Mesenchymal stem cell (in vitro differentiated cells and primary cell): ENCODE data around the gene C16orf95.
A peak's percentile ranks its signal among the peaks of the same experiment; 100 is the strongest.

Experiments used
- DNase-seq: peaks from one replicate; pipeline ENCODE4 v3.0.0-alpha.2; 2013
- H2AFZ ChIP-seq: one replicate; pipeline ENCODE4 v1.6.1; 2013; ENCODE audit warnings: low read depth, mild to moderate bottlenecking, control low read depth, inconsistent platforms, low read length, moderate library complexity
- H2AK5ac ChIP-seq: 2 replicates; pipeline ENCODE4 v1.6.1; 2013; ENCODE audit warnings: low read length, moderate library complexity, mild to moderate bottlenecking, inconsistent platforms; ENCODE audit not compliant: severe bottlenecking
- H2BK120ac ChIP-seq: one replicate; pipeline ENCODE4 v1.6.1; 2013; ENCODE audit warnings: low read depth, mild to moderate bottlenecking, inconsistent platforms, low read length, moderate library complexity
- H2BK12ac ChIP-seq, 2 experiments: one replicate each; pipeline ENCODE4 v1.6.1; 2013; ENCODE audit warnings: inconsistent platforms in 2 of 2, low read length in 2 of 2, mild to moderate bottlenecking in 2 of 2, moderate library complexity in 2 of 2, control low read depth in 1 of 2
- H2BK15ac ChIP-seq: one replicate; pipeline ENCODE4 v1.6.1; 2013; ENCODE audit warnings: mild to moderate bottlenecking, low read depth, inconsistent platforms; ENCODE audit not compliant: poor library complexity, severe bottlenecking
- H2BK5ac ChIP-seq: 2 replicates; pipeline ENCODE4 v1.6.1; 2013; ENCODE audit warnings: low read depth, mild to moderate bottlenecking, low read length, control low read depth, inconsistent platforms; ENCODE audit not compliant: poor library complexity, severe bottlenecking
- H3K14ac ChIP-seq, 2 experiments: one replicate each; pipeline ENCODE4 v1.6.1; 2013; ENCODE audit warnings: inconsistent platforms in 2 of 2, low read length in 2 of 2, control low read depth in 1 of 2, mild to moderate bottlenecking in 1 of 2, moderate library complexity in 1 of 2
- H3K18ac ChIP-seq, 2 experiments: one replicate each; pipeline ENCODE4 v1.6.1; 2013; ENCODE audit warnings: inconsistent platforms in 2 of 2, low read length in 2 of 2, control low read depth in 1 of 2, low read depth in 1 of 2, mild to moderate bottlenecking in 1 of 2
- H3K23ac ChIP-seq, 2 experiments: one replicate each; pipeline ENCODE4 v1.6.1; 2013; ENCODE audit warnings: inconsistent platforms in 2 of 2, low read length in 2 of 2, mild to moderate bottlenecking in 2 of 2, moderate library complexity in 2 of 2, control low read depth in 1 of 2
- H3K27ac ChIP-seq: 2 replicates; pipeline ENCODE4 v1.5.1; 2013; ENCODE audit warnings: mild to moderate bottlenecking, moderate library complexity, low read length, control low read depth, inconsistent platforms; ENCODE audit not compliant: poor library complexity, severe bottlenecking
- H3K27me3 ChIP-seq, 2 experiments: 2 replicates each; pipeline versions ENCODE4 v1.6.1 to v1.7.0; 2013; ENCODE audit warnings: low read length in 2 of 2, mild to moderate bottlenecking in 2 of 2, moderate library complexity in 2 of 2, control low read depth in 1 of 2, inconsistent platforms in 1 of 2; ENCODE audit not compliant: control insufficient read depth in 1 of 2, insufficient read depth in 1 of 2
- H3K36me3 ChIP-seq, 2 experiments: 2 replicates each; pipeline versions ENCODE4 v1.6.1 to v1.7.0; 2013; ENCODE audit warnings: low read length in 2 of 2, control low read depth in 1 of 2, inconsistent platforms in 1 of 2, low read depth in 1 of 2, mild to moderate bottlenecking in 1 of 2; ENCODE audit not compliant: insufficient read depth in 2 of 2, control insufficient read depth in 1 of 2
- H3K4ac ChIP-seq, 2 experiments: one replicate each; pipeline ENCODE4 v1.6.1; 2013; ENCODE audit warnings: inconsistent platforms in 2 of 2, low read length in 2 of 2, mild to moderate bottlenecking in 2 of 2, moderate library complexity in 2 of 2, control low read depth in 1 of 2, low read depth in 1 of 2
- H3K4me1 ChIP-seq: 2 replicates; pipeline ENCODE4 v1.6.1; 2013; ENCODE audit warnings: low read depth, low read length, control low read depth; ENCODE audit not compliant: control insufficient read depth, insufficient read depth
- H3K4me2 ChIP-seq: 2 replicates; pipeline ENCODE4 v1.6.1; 2013; ENCODE audit warnings: low read length, mild to moderate bottlenecking, inconsistent platforms; ENCODE audit not compliant: poor library complexity, severe bottlenecking
- H3K4me3 ChIP-seq, 2 experiments: 2 replicates each; pipeline versions ENCODE4 v1.5.1 to v1.7.0; 2013; ENCODE audit warnings: low read length in 2 of 2, mild to moderate bottlenecking in 2 of 2, control low read depth in 1 of 2, low read depth in 1 of 2; ENCODE audit not compliant: insufficient read depth in 1 of 2
- H3K79me1 ChIP-seq: replicated peaks from 2 replicates; pipeline ENCODE4 v1.6.1; 2013; ENCODE audit warnings: mild to moderate bottlenecking, control low read depth, low read length, inconsistent platforms; ENCODE audit not compliant: poor library complexity, severe bottlenecking
- H3K9ac ChIP-seq: 2 replicates; pipeline ENCODE4 v1.7.0; 2013; ENCODE audit warnings: mild to moderate bottlenecking, low read length, moderate library complexity
- H3K9me3 ChIP-seq: 2 replicates; pipeline ENCODE4 v1.7.0; 2013; ENCODE audit warnings: mild to moderate bottlenecking, low read length; ENCODE audit not compliant: control insufficient read depth
- H4K8ac ChIP-seq: one replicate; pipeline ENCODE4 v1.6.1; 2013; ENCODE audit warnings: inconsistent platforms, mild to moderate bottlenecking, low read length, moderate library complexity
- H4K91ac ChIP-seq: one replicate; pipeline ENCODE4 v1.6.1; 2013; ENCODE audit warnings: mild to moderate bottlenecking, low read length, inconsistent platforms
- WGBS: methylation state at CpG from one replicate; pipeline ENCODE4 v1.1.7; 2013; ENCODE audit warnings: mixed read lengths; 5-methylcytosine and 5-hydroxymethylcytosine counted together

The C16orf95 gene

GRCh38 chr16:87311387-87311786, 5.8 kb downstream of the C16orf95 start:
- Histone ChIP-seq H4K8ac (no peak overlapping the region), H2AFZ (no peak overlapping the region), H3K27ac (no peak overlapping the region), H3K18ac (no peak overlapping the region), H2AK5ac (no peak overlapping the region), H3K36me3 (peaks cover 0 to 5% of the 10 kb centered on the region in 2 experiments), H2BK120ac (no peak overlapping the region), H3K4me1 (peaks cover 2% of the 10 kb centered on the region), H3K4me3 (no peak overlapping the region), H3K27me3 (no peaks in the 10 kb centered on the region), H3K79me1 (peaks cover 2% of the 10 kb centered on the region), H2BK15ac (no peak overlapping the region), H3K23ac (no peak overlapping the region), H3K9me3 (peaks cover 10% of the 10 kb centered on the region), H2BK12ac (no peak overlapping the region), H3K14ac (peak overlapping the region in 1 of 2 experiments; percentile 18), H3K4ac (no peak overlapping the region), H2BK5ac (no peak overlapping the region), H3K9ac (no peak overlapping the region), H3K4me2 (no peak overlapping the region), H4K91ac (no peak overlapping the region)
- DNase-seq, result no peak
- 87% methylated on average over 5 of the region's 5 CpGs for WGBS

GRCh38 chr16:87310610-87311009, 6.6 kb downstream of the C16orf95 start:
- Histone ChIP-seq H3K14ac (no peak overlapping the region), H3K9ac (no peak overlapping the region), H3K36me3 (peaks cover under 1 to 5% of the 10 kb centered on the region in 2 experiments), H2AFZ (no peak overlapping the region), H2BK120ac (no peak overlapping the region), H2BK12ac (no peak overlapping the region), H3K9me3 (peaks cover 10% of the 10 kb centered on the region), H3K4me2 (no peak overlapping the region), H4K8ac (no peak overlapping the region), H3K27ac (no peak overlapping the region), H3K4me3 (no peak overlapping the region), H3K27me3 (no peaks in the 10 kb centered on the region), H2BK5ac (no peak overlapping the region), H3K4ac (no peak overlapping the region), H2BK15ac (no peak overlapping the region), H4K91ac (no peak overlapping the region), H3K4me1 (peaks cover 2% of the 10 kb centered on the region), H3K18ac (no peak overlapping the region), H2AK5ac (no peak overlapping the region), H3K23ac (no peak overlapping the region), H3K79me1 (no peaks in the 10 kb centered on the region)
- DNase-seq, result no peak
- WGBS, result 97% methylated on average over 5 of the region's 7 CpGs

GRCh38 chr16:87309620-87310525, 7.3 kb downstream of the C16orf95 start:
- peaks cover 3% of the 10 kb centered on the region for H3K4me1 ChIP-seq
- DNase-seq, result no peak
- no peak overlapping the region for H4K8ac ChIP-seq
- H3K4me3 ChIP-seq, result no peak overlapping the region
- H4K91ac ChIP-seq, result no peak overlapping the region
- H3K4ac ChIP-seq, result no peak overlapping the region
- no peak overlapping the region for H2AFZ ChIP-seq
- H2BK5ac ChIP-seq, result no peak overlapping the region
- no peak overlapping the region for H3K9ac ChIP-seq
- 70% methylated on average over 5 of the region's 5 CpGs for WGBS
- peaks cover 10% of the 10 kb centered on the region for H3K9me3 ChIP-seq
- H3K14ac ChIP-seq, result no peak overlapping the region
- no peak overlapping the region for H2BK120ac ChIP-seq
- no peak overlapping the region for H2AK5ac ChIP-seq
- no peak overlapping the region for H3K4me2 ChIP-seq
- H2BK15ac ChIP-seq, result no peak overlapping the region
- no peak overlapping the region for H3K27ac ChIP-seq
- no peak overlapping the region for H2BK12ac ChIP-seq
- no peaks in the 10 kb centered on the region for H3K79me1 ChIP-seq
- H3K18ac ChIP-seq, result no peak overlapping the region
- H3K27me3 ChIP-seq, result no peaks in the 10 kb centered on the region
- peaks cover 3 to 5% of the 10 kb centered on the region in 2 experiments for H3K36me3 ChIP-seq
- no peak overlapping the region for H3K23ac ChIP-seq

GRCh38 chr16:87308826-87309225, 8.4 kb downstream of the C16orf95 start:
- no peak overlapping the region for H2BK5ac ChIP-seq
- no peak overlapping the region for H2AFZ ChIP-seq
- no peak overlapping the region for H2BK120ac ChIP-seq
- H3K4me3 ChIP-seq, result no peak overlapping the region
- no peak overlapping the region for H3K27ac ChIP-seq
- no peaks in the 10 kb centered on the region for H3K79me1 ChIP-seq
- no peak overlapping the region for H3K4me2 ChIP-seq
- H3K4ac ChIP-seq, result no peak overlapping the region
- peaks cover 0 to 3% of the 10 kb centered on the region in 2 experiments for H3K36me3 ChIP-seq
- no peak overlapping the region for H2AK5ac ChIP-seq
- H3K9ac ChIP-seq, result no peak overlapping the region
- no peak overlapping the region for H2BK15ac ChIP-seq
- DNase-seq, result no peak
- no peak overlapping the region for H4K8ac ChIP-seq
- no peak overlapping the region for H3K23ac ChIP-seq
- no peak overlapping the region for H3K14ac ChIP-seq
- peaks cover 10% of the 10 kb centered on the region for H3K9me3 ChIP-seq
- no peak overlapping the region for H2BK12ac ChIP-seq
- no peak overlapping the region for H3K18ac ChIP-seq
- peaks cover 3% of the 10 kb centered on the region for H3K4me1 ChIP-seq
- no peak overlapping the region for H4K91ac ChIP-seq
- WGBS, result 60% methylated on average over 4 of the region's 4 CpGs
- no peaks in the 10 kb centered on the region for H3K27me3 ChIP-seq
